HG03097 (cell line): ENCODE results near the gene CDH16.
A peak's percentile ranks its signal among the peaks of the same experiment; 100 is the strongest.
"Not testable (repeated sequence)": the region's sequence is repeated elsewhere in the genome, so short reads cannot be mapped to it uniquely, and the experiment has no call there.

ENCODE experiments used
- ATAC-seq: cut with Tn5 transposase; IDR thresholded peaks from one replicate; pipeline ENCODE4 v1.9.1; 2021; ENCODE audit not compliant: unreplicated experiment, low FRiP score

CDH16 gene

GRCh38 chr16:66947302-66948065 lies 28.8 kb upstream of the CDH16 start:
- ATAC-seq, result no peak

GRCh38 chr16:66946974-66947301 lies 28.3 kb upstream of the CDH16 start:
- no peak for ATAC-seq

- no peak for ATAC-seq
Observed at GRCh38 chr16:66946541-66946940, 27.9 kb upstream of the CDH16 start.

GRCh38 chr16:66945939-66946338 lies 27.3 kb upstream of the CDH16 start:
- no peak for ATAC-seq

GRCh38 chr16:66944971-66945370 lies 26.3 kb upstream of the CDH16 start:
- ATAC-seq, result not testable (repeated sequence)

- ATAC-seq, result no peak
Observed at GRCh38 chr16:66944054-66944441, 25.4 kb upstream of the CDH16 start.

GRCh38 chr16:66943426-66944053 lies 24.9 kb upstream of the CDH16 start:
- ATAC-seq, result no peak

- ATAC-seq, result no peak
Observed at GRCh38 chr16:66942981-66943380, 24.3 kb upstream of the CDH16 start.

GRCh38 chr16:66940236-66940635 lies 21.6 kb upstream of the CDH16 start:
- no peak for ATAC-seq

- ATAC-seq, result no peak
Observed at GRCh38 chr16:66939366-66939765, 20.7 kb upstream of the CDH16 start.

GRCh38 chr16:66937725-66938337 lies 19.1 kb upstream of the CDH16 start:
- no peak for ATAC-seq

GRCh38 chr16:66936889-66937554 lies 18.3 kb upstream of the CDH16 start:
- no peak for ATAC-seq

GRCh38 chr16:66936462-66936861 lies 17.8 kb upstream of the CDH16 start:
- ATAC-seq, result no peak

GRCh38 chr16:66935314-66936011 lies 16.8 kb upstream of the CDH16 start, which contains the start of gene CES2:
Gene CES2, plus strand, starts transcription at chr16:66935516. Its CDS starts 120 bp downstream, at chr16:66935636.
- no peak for ATAC-seq

GRCh38 chr16:66934839-66935313 lies 16.2 kb upstream of the CDH16 start:
- ATAC-seq, result not testable (repeated sequence)

GRCh38 chr16:66934138-66934838 lies 15.6 kb upstream of the CDH16 start, which contains the start of gene CIAO2B:
Gene CIAO2B, minus strand, starts transcription at chr16:66934402. Its CDS starts 38 bp downstream, at chr16:66934364.
- ATAC-seq, result peak; percentile 64

GRCh38 chr16:66933776-66934137 lies 15.1 kb upstream of the CDH16 start:
- no peak for ATAC-seq

GRCh38 chr16:66932076-66932475 lies 13.4 kb upstream of the CDH16 start:
- no peak for ATAC-seq

GRCh38 chr16:66931665-66932064 lies 13.0 kb upstream of the CDH16 start:
- no peak for ATAC-seq

GRCh38 chr16:66930189-66930588 lies 11.5 kb upstream of the CDH16 start:
- ATAC-seq, result no peak
